Hepatocyte (in vitro differentiated cells): Measurements from ENCODE around the gene NEDD8. TPM values are rescaled to one million over a fixed set of nuclear protein-coding genes. Genes with fewer than 3 reads are reported as not detected.

Experiments used
- DNase-seq: peaks from one replicate; pipeline ENCODE4 v3.0.0-alpha.2; 2016; ENCODE audit warnings: low spot score
- H2AFZ ChIP-seq: fragments of 200-600 bp; sonication (generic); 2 replicates; pipeline ENCODE4 v1.6.0; 2016; ENCODE audit warnings: antibody characterized with exemption, mild to moderate bottlenecking
- H3K27ac ChIP-seq: fragments of 200-600 bp; sonication (generic); 2 replicates; pipeline ENCODE4 v1.5.1; 2016; ENCODE audit warnings: mild to moderate bottlenecking
- H3K27me3 ChIP-seq: fragments of 200-600 bp; sonication (generic); 2 replicates; pipeline ENCODE4 v1.6.1; 2016
- H3K36me3 ChIP-seq: fragments of 200-600 bp; sonication (generic); replicated peaks from 2 replicates; pipeline ENCODE4 v1.5.1; 2016; ENCODE audit warnings: low read depth; ENCODE audit not compliant: insufficient read depth
- H3K4me1 ChIP-seq: fragments of 200-600 bp; sonication (generic); 2 replicates; pipeline ENCODE4 v1.5.1; 2016; ENCODE audit warnings: mild to moderate bottlenecking, moderate library complexity; ENCODE audit not compliant: insufficient read depth
- H3K4me2 ChIP-seq: fragments of 200-600 bp; sonication (generic); 2 replicates; pipeline ENCODE4 v1.6.0; 2016
- H3K4me3 ChIP-seq: fragments of 200-600 bp; sonication (generic); 2 replicates; pipeline ENCODE4 v1.5.1; 2016; ENCODE audit warnings: mild to moderate bottlenecking
- H3K79me2 ChIP-seq: fragments of 200-600 bp; sonication (generic); 2 replicates; pipeline ENCODE4 v1.6.0; 2017; ENCODE audit warnings: mild to moderate bottlenecking
- H3K9me2 ChIP-seq: fragments of 200-600 bp; sonication (generic); replicated peaks from 2 replicates; pipeline ENCODE4 v1.6.0; 2017; ENCODE audit warnings: mild to moderate bottlenecking; ENCODE audit not compliant: insufficient read depth
- H3K9me3 ChIP-seq: fragments of 200-600 bp; sonication (generic); 2 replicates; pipeline ENCODE4 v1.5.1; 2016; ENCODE audit warnings: low read depth, mild to moderate bottlenecking
- H4K20me1 ChIP-seq: fragments of 200-600 bp; sonication (generic); 2 replicates; pipeline ENCODE4 v1.6.0; 2016; ENCODE audit warnings: mild to moderate bottlenecking; ENCODE audit not compliant: insufficient read depth, poor library complexity, severe bottlenecking
- EZH2 ChIP-seq: fragments of 200-600 bp; sonication (generic); IDR thresholded peaks from 2 replicates; pipeline ENCODE4 v1.6.1; 2016; ENCODE audit warnings: antibody characterized with exemption, mild to moderate bottlenecking, borderline replicate concordance
- EZH2phosphoT487 ChIP-seq: fragments of 200-600 bp; sonication (generic); IDR thresholded peaks from one replicate; pipeline ENCODE4 v1.6.1; 2018; ENCODE audit warnings: antibody characterized with exemption, mild to moderate bottlenecking, low read depth, moderate library complexity; ENCODE audit not compliant: unreplicated experiment, severe bottlenecking
- WGBS: methylation state at CpG from one replicate; pipeline ENCODE4 v1.1.6; 2016; ENCODE audit warnings: low lambda C conversion rate; ENCODE audit errors: missing lambda C conversion rate; 5-methylcytosine and 5-hydroxymethylcytosine counted together
- polyA plus RNA-seq: library from polyadenylated mRNA; unstranded; fragments of >200 nt; fragmentation: Nextera tagmentation; extraction: Ambion mirVana; gene quantifications from 2 replicates; pipeline ENCODE4 v1.2.1, GENCODE V29; 2016
- total RNA-seq: library from RNA; depleted of rRNA; stranded (reverse); fragments of >200 nt; gene quantifications from 2 replicates; pipeline ENCODE4 v1.2.3, GENCODE V29; 2014
- TF ChIP-seq, protein P1 (sequence below): fragments of 200-600 bp; sonication (generic); IDR thresholded peaks from 2 replicates; pipeline ENCODE4 v1.5.1; 2016; ENCODE audit warnings: antibody characterized with exemption, mild to moderate bottlenecking; ENCODE audit not compliant: poor library complexity

NEDD8 gene
- total and polyA plus RNA-seq, 2 experiments from 2014 or later: 162 to 326 TPM

DNA sequence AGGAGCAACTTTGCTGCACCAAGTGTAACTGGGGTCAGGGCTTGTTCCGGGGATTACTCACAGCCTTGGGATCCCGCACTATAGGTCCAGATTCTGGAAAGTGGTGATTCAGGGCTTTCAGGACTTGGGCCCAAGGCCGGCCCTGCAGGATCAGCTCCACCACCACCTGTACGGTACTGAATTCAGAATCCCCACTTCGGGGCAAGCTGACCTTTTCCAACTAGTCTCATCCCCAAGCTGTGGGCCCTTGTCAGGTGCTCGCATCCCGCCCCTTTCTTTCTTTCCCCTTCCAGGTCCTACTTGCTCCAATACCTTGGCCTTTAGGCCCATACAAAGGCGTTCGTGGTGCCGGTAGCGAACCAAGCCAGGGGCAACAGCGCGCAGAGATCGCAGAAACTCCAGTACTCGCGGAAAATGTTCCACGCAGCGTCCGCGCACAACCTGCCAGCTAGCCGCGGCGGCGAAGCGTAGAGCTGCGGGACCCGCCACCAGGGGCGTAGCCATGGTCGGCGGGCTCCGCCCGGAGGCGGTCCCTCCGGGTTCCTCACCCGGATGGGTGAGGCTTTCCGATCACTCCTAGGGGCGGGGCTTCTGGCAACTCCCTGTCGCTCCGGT, 9.8 kb upstream of the NEDD8 start:
- H3K79me2 ChIP-seq: peaks cover 25% of the 10 kb centered on the region
- peak; percentile 98 for DNase-seq
- peak overlapping the region; percentile 37 for H2AFZ ChIP-seq
- no peaks in the 10 kb centered on the region for H3K9me3 ChIP-seq
- TF ChIP-seq, protein P1, sequence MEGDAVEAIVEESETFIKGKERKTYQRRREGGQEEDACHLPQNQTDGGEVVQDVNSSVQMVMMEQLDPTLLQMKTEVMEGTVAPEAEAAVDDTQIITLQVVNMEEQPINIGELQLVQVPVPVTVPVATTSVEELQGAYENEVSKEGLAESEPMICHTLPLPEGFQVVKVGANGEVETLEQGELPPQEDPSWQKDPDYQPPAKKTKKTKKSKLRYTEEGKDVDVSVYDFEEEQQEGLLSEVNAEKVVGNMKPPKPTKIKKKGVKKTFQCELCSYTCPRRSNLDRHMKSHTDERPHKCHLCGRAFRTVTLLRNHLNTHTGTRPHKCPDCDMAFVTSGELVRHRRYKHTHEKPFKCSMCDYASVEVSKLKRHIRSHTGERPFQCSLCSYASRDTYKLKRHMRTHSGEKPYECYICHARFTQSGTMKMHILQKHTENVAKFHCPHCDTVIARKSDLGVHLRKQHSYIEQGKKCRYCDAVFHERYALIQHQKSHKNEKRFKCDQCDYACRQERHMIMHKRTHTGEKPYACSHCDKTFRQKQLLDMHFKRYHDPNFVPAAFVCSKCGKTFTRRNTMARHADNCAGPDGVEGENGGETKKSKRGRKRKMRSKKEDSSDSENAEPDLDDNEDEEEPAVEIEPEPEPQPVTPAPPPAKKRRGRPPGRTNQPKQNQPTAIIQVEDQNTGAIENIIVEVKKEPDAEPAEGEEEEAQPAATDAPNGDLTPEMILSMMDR: peak; percentile 40
- TF ChIP-seq EZH2phosphoT487: no peak
- peak overlapping the region; percentile 96 for H3K27ac ChIP-seq
- peaks cover 6% of the 10 kb centered on the region for H3K4me1 ChIP-seq
- 2% methylated on average over 39 of the region's 39 CpGs for WGBS
- peak overlapping the region; percentile 75 for H3K4me2 ChIP-seq
- no peaks in the 10 kb centered on the region for H3K9me2 ChIP-seq
- peak overlapping the region; percentile 44 for H3K4me3 ChIP-seq
- H3K27me3 ChIP-seq: no peaks in the 10 kb centered on the region
- peaks cover 4% of the 10 kb centered on the region for H4K20me1 ChIP-seq
- H3K36me3 ChIP-seq: no peaks in the 10 kb centered on the region

DNA sequence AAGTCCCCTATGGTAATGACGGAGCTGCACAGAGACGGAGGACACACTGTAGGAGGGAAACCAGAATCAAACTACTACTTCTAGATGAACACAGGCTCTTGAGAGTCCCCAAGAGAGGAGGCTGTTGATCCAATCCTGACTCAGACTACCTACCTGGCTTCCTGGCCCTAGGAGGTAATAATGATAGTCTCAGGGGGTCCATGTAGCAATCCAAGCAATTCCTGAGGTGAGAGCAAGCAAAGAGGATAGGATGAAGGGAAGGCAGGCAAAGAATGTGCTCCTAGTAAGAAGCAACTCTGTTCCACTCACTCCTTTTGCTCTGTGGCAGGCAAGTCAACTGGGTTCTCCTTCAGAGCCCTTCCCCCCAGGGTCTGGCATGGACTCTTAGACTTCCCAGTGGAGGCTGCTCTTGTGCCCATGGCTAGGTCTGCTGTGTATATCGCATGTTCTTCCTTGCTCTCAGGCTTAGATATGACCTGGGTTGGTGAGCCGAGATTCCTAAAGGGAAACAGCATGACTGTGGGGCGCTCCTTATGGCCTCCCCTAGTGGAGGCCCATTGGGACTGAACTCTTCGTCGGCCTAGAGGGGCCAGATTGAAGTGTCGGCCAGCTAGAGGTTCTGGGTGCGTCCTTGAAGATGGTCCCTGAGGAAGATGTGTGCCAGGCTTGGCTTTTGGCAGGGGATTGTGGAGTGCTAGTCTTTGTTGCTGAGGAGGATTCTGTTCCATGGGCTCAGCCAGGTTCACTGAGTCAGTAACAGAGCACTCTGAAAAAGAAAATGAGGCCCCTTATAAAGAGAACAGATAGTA, 8.1 kb upstream of the NEDD8 start:
- TF ChIP-seq EZH2 (no peak), EZH2phosphoT487 (no peak)
- TF ChIP-seq, protein P1: no peak
- peaks cover 32% of the 10 kb centered on the region for H3K79me2 ChIP-seq
- H3K27me3 ChIP-seq: no peaks in the 10 kb centered on the region
- H3K27ac ChIP-seq: no peak overlapping the region
- no peak for DNase-seq
- H2AFZ ChIP-seq: no peak overlapping the region
- H3K4me2 ChIP-seq: no peak overlapping the region
- H3K36me3 ChIP-seq: no peaks in the 10 kb centered on the region
- peaks cover 4% of the 10 kb centered on the region for H4K20me1 ChIP-seq
- H3K9me2 ChIP-seq: no peaks in the 10 kb centered on the region
- peaks cover 6% of the 10 kb centered on the region for H3K4me1 ChIP-seq
- no peak overlapping the region for H3K4me3 ChIP-seq
- H3K9me3 ChIP-seq: no peaks in the 10 kb centered on the region
- 96% methylated on average over 9 of the region's 9 CpGs for WGBS

DNA sequence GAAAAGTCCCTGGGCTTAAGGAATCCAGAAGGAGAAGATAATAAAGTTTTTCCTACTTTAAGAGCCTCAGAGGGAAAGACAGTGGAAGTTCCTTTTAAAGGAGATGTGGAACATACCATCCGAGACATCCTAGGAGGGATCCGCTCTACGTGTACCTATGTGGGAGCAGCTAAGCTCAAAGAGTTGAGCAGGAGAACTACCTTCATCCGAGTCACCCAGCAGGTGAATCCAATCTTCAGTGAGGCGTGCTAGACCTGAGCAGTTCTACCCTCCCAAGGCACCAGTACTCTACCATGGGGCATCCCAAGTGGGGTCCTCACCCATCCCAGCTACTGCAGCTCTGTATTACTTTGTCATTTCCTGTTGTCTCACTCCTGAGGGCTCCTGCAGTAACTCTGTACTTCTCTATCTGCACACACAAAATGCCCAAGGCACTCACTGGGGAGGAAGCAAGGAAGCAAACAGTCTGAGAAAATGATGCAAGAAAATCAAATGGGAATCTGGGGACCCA, 6.4 kb upstream of the NEDD8 start:
- Histone ChIP-seq H3K79me2 (peaks cover 50% of the 10 kb centered on the region), H3K36me3 (no peaks in the 10 kb centered on the region), H4K20me1 (peaks cover 4% of the 10 kb centered on the region), H2AFZ (no peak overlapping the region), H3K9me2 (no peaks in the 10 kb centered on the region), H3K4me2 (no peak overlapping the region), H3K9me3 (no peaks in the 10 kb centered on the region), H3K4me1 (peaks cover 11% of the 10 kb centered on the region), H3K27me3 (no peaks in the 10 kb centered on the region), H3K27ac (no peak overlapping the region), H3K4me3 (no peak overlapping the region)
- WGBS: 95% methylated on average over 5 of the region's 5 CpGs
- no peak for DNase-seq
- TF ChIP-seq EZH2phosphoT487 (no peak), EZH2 (no peak)
- TF ChIP-seq, protein P1: no peak
